Peyer's patch (tissue), 4 donors: Measurements from ENCODE around the gene OR7G2. TPM values are rescaled to one million over a fixed set of nuclear protein-coding genes. Genes with fewer than 3 reads are reported as not detected.
"Not testable (repeated sequence)": the region's sequence is repeated elsewhere in the genome, so short reads cannot be mapped to it uniquely, and the experiment has no call there.

Source experiments
- DNase-seq, 3 donors: peaks; one replicate each; pipeline ENCODE4 v3.0.0-alpha.2; 2017 to 2019
- H3K27ac ChIP-seq, 4 donors: fragments of 200-600 bp; sonication (generic); one replicate each; pipeline ENCODE4 v1.5.1; 2016 to 2019
- H3K27me3 ChIP-seq, 2 donors: fragments of 200-600 bp; sonication (generic); one replicate each; pipeline ENCODE4 v1.5.1; 2019
- H3K36me3 ChIP-seq, 3 donors: fragments of 200-600 bp; sonication (generic); one replicate each; pipeline ENCODE4 v1.5.1; 2016 to 2019
- H3K4me1 ChIP-seq, 4 donors: fragments of 200-600 bp; sonication (generic); one replicate each; pipeline ENCODE4 v1.5.1; 2016 to 2019
- H3K4me3 ChIP-seq, 4 donors: fragments of 200-600 bp; sonication (generic); 1 replicate in 3 of 4; 2 replicates in 1 of 4; pipeline ENCODE4 v1.5.1; 2016 to 2019; ENCODE audit warnings: mild to moderate bottlenecking in 1 of 4
- H3K9me3 ChIP-seq, 4 donors: fragments of 200-600 bp; sonication (generic); one replicate each; pipeline ENCODE4 v1.5.1; 2016 to 2019; ENCODE audit warnings: mild to moderate bottlenecking in 1 of 4
- POLR2A ChIP-seq, 2 donors: fragments of 450-650 bp; IDR thresholded peaks; one replicate each; pipeline ENCODE4 v1.5.1; 2017; ENCODE audit warnings: antibody characterized with exemption in 2 of 2, mild to moderate bottlenecking in 2 of 2, moderate library complexity in 2 of 2
- total RNA-seq, 4 donors: library from RNA; depleted of rRNA; stranded (reverse); fragments of >200 nt; gene quantifications; one replicate each; pipeline ENCODE4 v1.1.0, GENCODE V29; 2016
- TF ChIP-seq, protein P1 (sequence below), 6 experiments: fragments of 450-650 bp in 4 of 6; fragments of 200-600 bp in 2 of 6; sonication (generic) in 1 of 6; IDR thresholded peaks; one replicate each; pipeline ENCODE4 v1.5.1; 2017 to 2019; ENCODE audit warnings: antibody characterized with exemption in 6 of 6, mild to moderate bottlenecking in 3 of 6, moderate library complexity in 1 of 6

OR7G2 gene
- total RNA-seq, 4 donors from 2014 or later = not detected

- DNase-seq = no peak
- H3K4me1 ChIP-seq = no peaks in the 10 kb centered on the region
- H3K27me3 ChIP-seq = no peaks in the 10 kb centered on the region
- no peaks in the 10 kb centered on the region for H3K9me3 ChIP-seq
- H3K4me3 ChIP-seq = no peak overlapping the region
- TF ChIP-seq, protein P1, sequence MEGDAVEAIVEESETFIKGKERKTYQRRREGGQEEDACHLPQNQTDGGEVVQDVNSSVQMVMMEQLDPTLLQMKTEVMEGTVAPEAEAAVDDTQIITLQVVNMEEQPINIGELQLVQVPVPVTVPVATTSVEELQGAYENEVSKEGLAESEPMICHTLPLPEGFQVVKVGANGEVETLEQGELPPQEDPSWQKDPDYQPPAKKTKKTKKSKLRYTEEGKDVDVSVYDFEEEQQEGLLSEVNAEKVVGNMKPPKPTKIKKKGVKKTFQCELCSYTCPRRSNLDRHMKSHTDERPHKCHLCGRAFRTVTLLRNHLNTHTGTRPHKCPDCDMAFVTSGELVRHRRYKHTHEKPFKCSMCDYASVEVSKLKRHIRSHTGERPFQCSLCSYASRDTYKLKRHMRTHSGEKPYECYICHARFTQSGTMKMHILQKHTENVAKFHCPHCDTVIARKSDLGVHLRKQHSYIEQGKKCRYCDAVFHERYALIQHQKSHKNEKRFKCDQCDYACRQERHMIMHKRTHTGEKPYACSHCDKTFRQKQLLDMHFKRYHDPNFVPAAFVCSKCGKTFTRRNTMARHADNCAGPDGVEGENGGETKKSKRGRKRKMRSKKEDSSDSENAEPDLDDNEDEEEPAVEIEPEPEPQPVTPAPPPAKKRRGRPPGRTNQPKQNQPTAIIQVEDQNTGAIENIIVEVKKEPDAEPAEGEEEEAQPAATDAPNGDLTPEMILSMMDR (IDR thresholded peaks at IDR 0.05) = no peak
- no peak overlapping the region for H3K27ac ChIP-seq
- no peaks in the 10 kb centered on the region for H3K36me3 ChIP-seq
Measured at GRCh38 chr19:9109959-9110358, 2.7 kb upstream of the OR7G2 start.

GRCh38 chr19:9086761-9087160 lies 20.5 kb downstream of the OR7G2 start, which contains the start of gene OR1M1:
Gene OR1M1, plus strand, starts transcription at chr19:9087061. Its CDS starts 6,184 bp downstream, at chr19:9093245.
- no peak for DNase-seq
- Histone ChIP-seq H3K36me3 (no peaks in the 10 kb centered on the region), H3K27ac (no peak within 1 kb of the TSS), H3K4me1 (no peaks in the 10 kb centered on the region), H3K27me3 (no peaks in the 10 kb centered on the region), H3K4me3 (no peak within 1 kb of the TSS), H3K9me3 (no peaks in the 10 kb centered on the region)
- TF ChIP-seq POLR2A (IDR thresholded peaks at IDR 0.05) = no peak
- TF ChIP-seq, protein P1 (IDR thresholded peaks at IDR 0.05) = no peak

DNA sequence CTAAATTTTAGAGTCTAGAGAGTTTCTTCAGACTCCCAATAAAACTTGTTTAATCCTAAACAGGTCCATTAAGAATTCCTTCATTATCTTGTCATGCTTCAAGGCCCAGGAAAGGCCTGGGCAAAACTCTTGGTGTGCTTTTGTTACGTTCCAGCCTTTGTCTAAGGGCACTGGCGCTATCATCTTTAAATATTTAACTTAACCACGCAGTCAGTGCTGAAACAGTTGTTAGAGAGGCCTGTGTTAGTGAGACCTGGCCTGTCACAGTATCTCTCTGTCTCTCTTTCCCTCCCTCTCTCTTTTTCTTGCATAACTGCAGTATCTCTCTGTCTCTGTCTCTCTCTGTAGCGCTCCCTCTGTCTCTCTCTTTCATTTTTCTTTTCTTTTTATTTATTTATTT lies 28.6 kb downstream of the OR7G2 start:
- Histone ChIP-seq H3K27ac (no peak overlapping the region), H3K4me3 (no peak overlapping the region), H3K27me3 (no peaks in the 10 kb centered on the region), H3K9me3 (no peaks in the 10 kb centered on the region), H3K4me1 (no peaks in the 10 kb centered on the region), H3K36me3 (no peaks in the 10 kb centered on the region)
- TF ChIP-seq POLR2A (IDR thresholded peaks at IDR 0.05) = no peak
- TF ChIP-seq, protein P1 (IDR thresholded peaks at IDR 0.05) = no peak
- DNase-seq = no peak

- H3K36me3 ChIP-seq = no peaks in the 10 kb centered on the region
- no peaks in the 10 kb centered on the region for H3K9me3 ChIP-seq
- H3K27me3 ChIP-seq = no peaks in the 10 kb centered on the region
- H3K4me1 ChIP-seq = no peaks in the 10 kb centered on the region
- DNase-seq = no peak
- H3K27ac ChIP-seq = no peak overlapping the region
- H3K4me3 ChIP-seq = no peak overlapping the region
- TF ChIP-seq POLR2A (IDR thresholded peaks at IDR 0.05) = no peak
- TF ChIP-seq, protein P1 (IDR thresholded peaks at IDR 0.05) = no peak
Measured at GRCh38 chr19:9076901-9077300, 30.4 kb downstream of the OR7G2 start.

- no peak overlapping the region for H3K4me3 ChIP-seq
- no peaks in the 10 kb centered on the region for H3K27me3 ChIP-seq
- H3K27ac ChIP-seq = peak overlapping the region in 1 of 4 donors; percentile 39
- DNase-seq = peak in 2 of 3 donors; percentile 66
- no peaks in the 10 kb centered on the region for H3K36me3 ChIP-seq
- H3K4me1 ChIP-seq = no peaks in the 10 kb centered on the region
- TF ChIP-seq POLR2A (IDR thresholded peaks at IDR 0.05) = no peak
- H3K9me3 ChIP-seq = no peaks in the 10 kb centered on the region
Measured at GRCh38 chr19:9075064-9075949, 32.0 kb downstream of the OR7G2 start.

GRCh38 chr19:9073806-9074205 lies 33.5 kb downstream of the OR7G2 start:
- no peak overlapping the region for H3K4me3 ChIP-seq
- no peaks in the 10 kb centered on the region for H3K9me3 ChIP-seq
- no peak overlapping the region for H3K27ac ChIP-seq
- no peaks in the 10 kb centered on the region for H3K4me1 ChIP-seq
- H3K36me3 ChIP-seq = no peaks in the 10 kb centered on the region
- TF ChIP-seq, protein P1 (IDR thresholded peaks at IDR 0.05) = no peak
- no peak for TF ChIP-seq POLR2A (IDR thresholded peaks at IDR 0.05)
- H3K27me3 ChIP-seq = no peaks in the 10 kb centered on the region
- DNase-seq = no peak

DNA sequence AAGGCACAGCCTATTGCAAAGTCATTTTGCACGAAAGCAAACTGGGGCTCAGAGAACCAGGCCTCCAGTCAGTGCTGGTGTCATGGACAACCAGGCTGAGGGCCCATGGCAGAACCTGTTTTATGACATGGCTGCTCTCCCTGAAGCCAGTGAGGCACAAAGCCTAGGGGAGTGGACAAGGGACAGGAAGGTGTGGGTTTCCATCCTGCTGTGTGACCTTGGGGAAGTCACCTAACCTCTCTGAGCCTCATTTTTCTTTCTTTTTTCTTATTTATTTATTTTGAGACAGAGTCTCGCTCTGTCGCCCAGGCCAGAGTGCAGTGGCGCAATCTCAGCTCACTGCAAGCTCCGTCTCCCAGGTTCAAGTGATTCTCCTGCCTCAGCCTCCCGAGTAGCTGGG lies 35.6 kb downstream of the OR7G2 start:
- H3K4me3 ChIP-seq, H3K36me3 ChIP-seq, H3K27me3 ChIP-seq, H3K4me1 ChIP-seq, H3K9me3 ChIP-seq, DNase-seq, H3K27ac ChIP-seq: not testable (repeated sequence)
